Measurements from ENCODE around the gene TGM5. TPM values are rescaled to one million over a fixed set of nuclear protein-coding genes. Genes with fewer than 3 reads are reported as not detected.

The TGM5 gene
- total and polyA plus RNA-seq, 2 experiments from 2014 or later = not detected

DNA sequence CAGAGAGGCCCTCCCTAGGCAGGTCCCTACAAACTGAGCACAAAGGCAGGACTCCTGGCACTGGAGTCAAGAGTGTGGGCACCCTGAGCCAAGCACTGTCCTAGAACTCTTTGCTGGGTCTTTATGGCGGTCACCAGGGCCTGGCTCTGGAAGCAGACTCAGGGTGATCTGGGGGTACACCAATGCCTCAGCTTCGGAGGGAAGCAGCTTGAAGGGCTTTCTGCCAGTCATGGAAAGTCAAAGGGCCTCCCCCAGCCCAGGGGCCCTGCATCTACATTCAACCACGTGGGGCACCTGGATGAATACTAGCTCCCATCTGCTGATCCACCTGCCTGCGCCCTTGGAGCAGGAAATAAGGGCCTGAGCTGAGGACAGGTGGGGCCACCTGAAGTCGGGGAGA is 53.3 kb downstream of the TGM5 start:
- Histone ChIP-seq H3K4me3 (no peak overlapping the region), H3K4me2 (ENCODE audit: unreplicated experiment) (no peak overlapping the region), H3K9me2 (ENCODE audit: insufficient read depth) (no peaks in the 10 kb centered on the region), H3K9ac (no peak overlapping the region), H2AFZ (no peak overlapping the region), H3K79me2 (ENCODE audit: insufficient read depth) (no peaks in the 10 kb centered on the region), H3F3A (ENCODE audit: insufficient read depth) (no peaks in the 10 kb centered on the region), H3K27ac (no peak overlapping the region), H3K9me3 (ENCODE audit: low read depth) (no peaks in the 10 kb centered on the region), H3K4me1 (ENCODE audit: insufficient read depth) (no peaks in the 10 kb centered on the region), H3K27me3 (replicated peaks; ENCODE audit: insufficient read depth) (peaks cover 36% of the 10 kb centered on the region), H4K20me1 (ENCODE audit: insufficient read depth) (no peaks in the 10 kb centered on the region), H3K36me3 (ENCODE audit: low read depth) (no peaks in the 10 kb centered on the region)
- in situ Hi-C loops (cut with MboI) = no loop called here
- 40 to 48% methylated on average over 5 of the region's 5 CpGs for WGBS, 2 experiments (ENCODE audit: low coverage in 1 of 2, low lambda C conversion rate in 2 of 2, missing lambda C conversion rate in 2 of 2)
- DNase-seq = no peak
- TF ChIP-seq EZH2phosphoT487 (IDR thresholded peaks at IDR 0.05; ENCODE audit: insufficient read depth, low read depth) (no peak), EZH2 (IDR thresholded peaks at IDR 0.05; ENCODE audit: insufficient read depth, poor library complexity, severe bottlenecking) (no peak)

DNA sequence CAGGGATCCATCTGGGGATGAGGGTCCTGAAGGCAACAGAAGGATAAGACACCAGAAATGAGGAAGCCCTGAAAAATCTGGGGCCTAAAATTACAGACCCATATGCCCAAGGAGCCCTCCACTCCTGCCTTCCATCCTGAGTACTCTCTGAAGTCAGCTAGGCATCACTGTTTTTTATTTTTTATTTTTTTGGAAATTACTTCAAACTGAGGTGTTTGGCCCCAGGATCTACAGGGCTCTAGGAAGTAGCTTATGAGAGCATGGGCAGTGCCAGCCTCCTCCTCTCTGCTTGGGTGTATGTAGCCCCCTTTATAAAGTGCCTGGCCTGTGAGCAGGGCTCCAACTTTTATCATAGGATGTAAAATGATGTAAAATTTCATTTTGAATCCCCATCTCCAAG is 53.8 kb downstream of the TGM5 start:
- Histone ChIP-seq H3K4me3 (no peak overlapping the region), H3K27me3 (replicated peaks; ENCODE audit: insufficient read depth) (peaks cover 37% of the 10 kb centered on the region), H3F3A (ENCODE audit: insufficient read depth) (no peaks in the 10 kb centered on the region), H2AFZ (no peak overlapping the region), H3K9me3 (ENCODE audit: low read depth) (no peaks in the 10 kb centered on the region), H3K9me2 (ENCODE audit: insufficient read depth) (no peaks in the 10 kb centered on the region), H3K4me2 (ENCODE audit: unreplicated experiment) (no peak overlapping the region), H3K9ac (no peak overlapping the region), H3K27ac (no peak overlapping the region), H3K79me2 (ENCODE audit: insufficient read depth) (no peaks in the 10 kb centered on the region), H3K4me1 (ENCODE audit: insufficient read depth) (no peaks in the 10 kb centered on the region), H4K20me1 (ENCODE audit: insufficient read depth) (no peaks in the 10 kb centered on the region), H3K36me3 (ENCODE audit: low read depth) (no peaks in the 10 kb centered on the region)
- no peak for TF ChIP-seq EZH2phosphoT487 (IDR thresholded peaks at IDR 0.05; ENCODE audit: insufficient read depth, low read depth)
- no peak for TF ChIP-seq EZH2 (IDR thresholded peaks at IDR 0.05; ENCODE audit: insufficient read depth, poor library complexity, severe bottlenecking)
- in situ Hi-C loops (cut with MboI) = no loop called here
- no peak for DNase-seq

DNA sequence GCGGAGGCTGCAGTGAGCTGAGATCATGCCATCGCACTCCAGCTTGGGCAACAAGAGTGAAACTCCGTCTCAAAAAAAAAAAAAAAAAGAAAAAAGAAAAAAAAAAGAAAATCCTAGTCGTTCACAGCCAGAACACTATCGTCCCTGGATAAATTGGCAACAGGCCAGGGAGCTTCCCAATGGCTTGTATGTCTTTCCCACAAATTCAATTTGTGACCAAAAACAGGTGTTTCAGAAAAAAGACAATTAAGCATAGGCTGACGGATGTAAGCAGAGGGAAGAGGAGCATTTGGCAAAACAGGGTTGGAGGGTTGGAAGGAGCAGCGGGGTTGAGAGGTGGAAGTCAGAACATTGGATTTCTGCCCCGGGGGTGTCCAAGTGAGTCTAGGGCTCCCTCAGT is 54.4 kb downstream of the TGM5 start:
- no peaks in the 10 kb centered on the region for H3K4me1 ChIP-seq (ENCODE audit: insufficient read depth)
- H3K4me2 ChIP-seq (ENCODE audit: unreplicated experiment) = no peak overlapping the region
- no peaks in the 10 kb centered on the region for H3K9me3 ChIP-seq (ENCODE audit: low read depth)
- H2AFZ ChIP-seq = no peak overlapping the region
- in situ Hi-C loops (cut with MboI) = no loop called here
- H3K9ac ChIP-seq = no peak overlapping the region
- WGBS, 2 experiments (ENCODE audit: low coverage in 1 of 2, low lambda C conversion rate in 2 of 2, missing lambda C conversion rate in 2 of 2) = 61 to 62% methylated on average over 7 to 8 of the region's 8 CpGs
- no peak overlapping the region for H3K4me3 ChIP-seq
- H3K27ac ChIP-seq = no peak overlapping the region
- H3K27me3 ChIP-seq (replicated peaks; ENCODE audit: insufficient read depth) = peaks cover 36% of the 10 kb centered on the region
- TF ChIP-seq EZH2 (IDR thresholded peaks at IDR 0.05; ENCODE audit: insufficient read depth, poor library complexity, severe bottlenecking) (no peak), EZH2phosphoT487 (IDR thresholded peaks at IDR 0.05; ENCODE audit: insufficient read depth, low read depth) (no peak)
- no peaks in the 10 kb centered on the region for H3K36me3 ChIP-seq (ENCODE audit: low read depth)
- no peaks in the 10 kb centered on the region for H3K9me2 ChIP-seq (ENCODE audit: insufficient read depth)
- no peaks in the 10 kb centered on the region for H3F3A ChIP-seq (ENCODE audit: insufficient read depth)
- DNase-seq = no peak
- no peaks in the 10 kb centered on the region for H4K20me1 ChIP-seq (ENCODE audit: insufficient read depth)
- no peaks in the 10 kb centered on the region for H3K79me2 ChIP-seq (ENCODE audit: insufficient read depth)

- DNase-seq = no peak
- no peaks in the 10 kb centered on the region for H3K36me3 ChIP-seq (ENCODE audit: low read depth)
- no peak overlapping the region for H3K9ac ChIP-seq
- H3F3A ChIP-seq (ENCODE audit: insufficient read depth) = no peaks in the 10 kb centered on the region
- no peaks in the 10 kb centered on the region for H3K9me2 ChIP-seq (ENCODE audit: insufficient read depth)
- no peaks in the 10 kb centered on the region for H3K9me3 ChIP-seq (ENCODE audit: low read depth)
- no peaks in the 10 kb centered on the region for H4K20me1 ChIP-seq (ENCODE audit: insufficient read depth)
- H2AFZ ChIP-seq = no peak overlapping the region
- H3K4me1 ChIP-seq (ENCODE audit: insufficient read depth) = no peaks in the 10 kb centered on the region
- no peak overlapping the region for H3K4me2 ChIP-seq (ENCODE audit: unreplicated experiment)
- no peaks in the 10 kb centered on the region for H3K79me2 ChIP-seq (ENCODE audit: insufficient read depth)
- in situ Hi-C loops (cut with MboI) = no loop called here
- H3K4me3 ChIP-seq = no peak overlapping the region
- no peak overlapping the region for H3K27ac ChIP-seq
- no peak for TF ChIP-seq EZH2phosphoT487 (IDR thresholded peaks at IDR 0.05; ENCODE audit: insufficient read depth, low read depth)
- no peak for TF ChIP-seq EZH2 (IDR thresholded peaks at IDR 0.05; ENCODE audit: insufficient read depth, poor library complexity, severe bottlenecking)
- peaks cover 32% of the 10 kb centered on the region for H3K27me3 ChIP-seq (replicated peaks; ENCODE audit: insufficient read depth)
- 61 to 69% methylated on average over 4 of the region's 4 CpGs for WGBS, 2 experiments (ENCODE audit: low coverage in 1 of 2, low lambda C conversion rate in 2 of 2, missing lambda C conversion rate in 2 of 2)
Measured at GRCh38 chr15:43211224-43211735, 55.4 kb downstream of the TGM5 start.

GRCh38 chr15:43210807-43211206 is 55.9 kb downstream of the TGM5 start:
- Histone ChIP-seq H3K9me2 (ENCODE audit: insufficient read depth) (no peaks in the 10 kb centered on the region), H3K27me3 (replicated peaks; ENCODE audit: insufficient read depth) (peaks cover 32% of the 10 kb centered on the region), H3K9ac (no peak overlapping the region), H3K9me3 (ENCODE audit: low read depth) (no peaks in the 10 kb centered on the region), H3F3A (ENCODE audit: insufficient read depth) (no peaks in the 10 kb centered on the region), H3K36me3 (ENCODE audit: low read depth) (no peaks in the 10 kb centered on the region), H3K79me2 (ENCODE audit: insufficient read depth) (no peaks in the 10 kb centered on the region), H3K4me3 (no peak overlapping the region), H2AFZ (no peak overlapping the region), H3K4me2 (ENCODE audit: unreplicated experiment) (no peak overlapping the region), H3K4me1 (ENCODE audit: insufficient read depth) (no peaks in the 10 kb centered on the region), H3K27ac (no peak overlapping the region), H4K20me1 (ENCODE audit: insufficient read depth) (no peaks in the 10 kb centered on the region)
- TF ChIP-seq EZH2phosphoT487 (IDR thresholded peaks at IDR 0.05; ENCODE audit: insufficient read depth, low read depth) (no peak), EZH2 (IDR thresholded peaks at IDR 0.05; ENCODE audit: insufficient read depth, poor library complexity, severe bottlenecking) (no peak)
- 68 to 69% methylated on average over 9 of the region's 9 CpGs for WGBS, 2 experiments (ENCODE audit: low coverage in 1 of 2, low lambda C conversion rate in 2 of 2, missing lambda C conversion rate in 2 of 2)
- DNase-seq = no peak
- in situ Hi-C loops (cut with MboI) = no loop called here
